Measurements from ENCODE around the gene BRD8.

Gene BRD8

GRCh38 chr5:138102454-138103318, 75.7 kb downstream of the BRD8 start:
- no peak for DNase-seq

GRCh38 chr5:138096997-138097828, 81.2 kb downstream of the BRD8 start:
- no peak for DNase-seq

- no peak for DNase-seq
These were observed 82.1 kb downstream of the BRD8 start for GRCh38 chr5:138096363-138096762.

- DNase-seq: no peak
These were observed 83.1 kb downstream of the BRD8 start for GRCh38 chr5:138095100-138095907.

- no peak for DNase-seq
These were observed 85.4 kb downstream of the BRD8 start for GRCh38 chr5:138093036-138093435.

GRCh38 chr5:138092301-138092700, 86.1 kb downstream of the BRD8 start:
- no peak for DNase-seq

- DNase-seq: no peak
These were observed 86.7 kb downstream of the BRD8 start for GRCh38 chr5:138091685-138092084.

Data from nucleus accumbens (tissue), 56 donors.